HG03159 (cell line): ENCODE results near the gene MMP24.

ENCODE experiments used
- ATAC-seq: cut with Tn5 transposase; IDR thresholded peaks from one replicate; pipeline ENCODE4 v1.9.1; 2021; ENCODE audit warnings: mild to moderate bottlenecking, moderate library complexity; ENCODE audit not compliant: unreplicated experiment

MMP24 gene

GRCh38 chr20:35291654-35292503, 65.4 kb downstream of the MMP24 start, which contains the start of gene FAM83C:
Gene FAM83C (minus strand): TSS chr20:35292425. CDS start chr20:35292304, 121 bp downstream.
- ATAC-seq, result no peak

GRCh38 chr20:35292504-35293285, 66.2 kb downstream of the MMP24 start:
- ATAC-seq, result no peak

GRCh38 chr20:35293303-35294292, 67.1 kb downstream of the MMP24 start:
- ATAC-seq, result no peak

- no peak for ATAC-seq
Observed at GRCh38 chr20:35294293-35294685, 67.8 kb downstream of the MMP24 start.

- no peak for ATAC-seq
Observed at GRCh38 chr20:35295058-35295457, 68.6 kb downstream of the MMP24 start.

GRCh38 chr20:35295674-35296073, 69.2 kb downstream of the MMP24 start:
- ATAC-seq, result no peak

GRCh38 chr20:35296101-35296554, 69.6 kb downstream of the MMP24 start:
- no peak for ATAC-seq

- no peak for ATAC-seq
Observed at GRCh38 chr20:35297155-35297554, 70.7 kb downstream of the MMP24 start.

- ATAC-seq, result no peak
Observed at GRCh38 chr20:35297740-35298139, 71.2 kb downstream of the MMP24 start.

GRCh38 chr20:35298264-35298663, 71.8 kb downstream of the MMP24 start:
- no peak for ATAC-seq

- ATAC-seq, result no peak
Observed at GRCh38 chr20:35299780-35300179, 73.3 kb downstream of the MMP24 start.

- no peak for ATAC-seq
Observed at GRCh38 chr20:35300469-35301262, 74.2 kb downstream of the MMP24 start.

GRCh38 chr20:35301426-35301825, 74.9 kb downstream of the MMP24 start:
- no peak for ATAC-seq

- ATAC-seq, result no peak
Observed at GRCh38 chr20:35302421-35303335, 76.2 kb downstream of the MMP24 start.

GRCh38 chr20:35303382-35303734, 76.9 kb downstream of the MMP24 start:
- ATAC-seq, result no peak

GRCh38 chr20:35303735-35304491, 77.4 kb downstream of the MMP24 start:
- ATAC-seq, result no peak

GRCh38 chr20:35304956-35305355, 78.5 kb downstream of the MMP24 start:
- no peak for ATAC-seq
